Right lobe of liver (tissue), 4 donors: ENCODE results near the gene ELOA.

Experiments
- POLR2A ChIP-seq: fragments of 450-650 bp; IDR thresholded peaks from one replicate; pipeline ENCODE4 v1.6.1; 2017; ENCODE audit warnings: antibody characterized with exemption, mild to moderate bottlenecking
- TF ChIP-seq, protein P1 (sequence below), 4 donors: fragments of 200-600 bp in 3 of 4; fragments of 450-650 bp in 1 of 4; IDR thresholded peaks; one replicate each; pipeline versions ENCODE4 v1.5.1 to v1.8.0; 2016 to 2022; ENCODE audit warnings: antibody characterized with exemption in 4 of 4, mild to moderate bottlenecking in 2 of 4
- donor health status: DM: no; HTN: no; CAD: no.
- donor health status: DM: no; HTN: no; CAD: no.
- donor health status: DM: no; HTN: yes; CAD: no.

DNA sequence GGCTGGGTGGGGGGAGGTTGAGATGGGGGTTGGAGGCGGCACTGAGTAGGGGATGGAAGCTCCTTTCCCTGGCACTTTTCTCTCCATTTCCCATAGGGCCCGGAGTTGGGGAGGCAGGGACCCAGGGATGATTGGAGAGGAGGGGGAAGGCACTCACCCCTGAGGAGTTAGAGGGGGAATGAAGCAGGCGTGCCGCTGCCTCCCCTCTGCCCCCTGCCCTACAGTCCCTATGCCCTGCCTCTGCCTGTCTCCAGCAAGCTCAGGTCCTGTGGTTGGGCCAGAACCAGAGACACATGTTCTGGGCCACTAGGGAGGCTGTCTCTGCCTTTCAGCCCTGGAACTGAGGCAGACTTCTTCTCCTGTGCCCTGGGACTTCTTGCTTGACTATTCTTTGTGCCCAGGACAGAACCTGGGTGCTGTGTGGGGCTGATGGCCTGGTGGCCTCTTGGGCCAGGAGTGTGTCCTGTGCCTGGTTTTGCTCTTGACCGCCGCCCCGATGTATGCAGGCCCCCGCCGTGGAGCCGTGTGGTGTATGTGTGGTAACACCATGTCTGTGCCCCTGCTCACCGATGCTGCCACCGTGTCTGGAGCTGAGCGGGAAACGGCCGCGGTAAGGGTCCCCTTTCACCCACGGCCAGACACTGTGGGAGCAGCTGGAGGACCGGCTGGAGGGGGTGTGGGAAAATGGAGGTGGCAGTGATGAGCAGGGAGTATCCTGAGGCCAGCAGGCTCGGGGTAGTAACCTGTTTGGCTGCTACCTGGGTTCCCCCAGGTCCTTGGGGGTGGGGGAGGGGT lies 49.1 kb downstream of the ELOA start:
- TF ChIP-seq, protein P1, sequence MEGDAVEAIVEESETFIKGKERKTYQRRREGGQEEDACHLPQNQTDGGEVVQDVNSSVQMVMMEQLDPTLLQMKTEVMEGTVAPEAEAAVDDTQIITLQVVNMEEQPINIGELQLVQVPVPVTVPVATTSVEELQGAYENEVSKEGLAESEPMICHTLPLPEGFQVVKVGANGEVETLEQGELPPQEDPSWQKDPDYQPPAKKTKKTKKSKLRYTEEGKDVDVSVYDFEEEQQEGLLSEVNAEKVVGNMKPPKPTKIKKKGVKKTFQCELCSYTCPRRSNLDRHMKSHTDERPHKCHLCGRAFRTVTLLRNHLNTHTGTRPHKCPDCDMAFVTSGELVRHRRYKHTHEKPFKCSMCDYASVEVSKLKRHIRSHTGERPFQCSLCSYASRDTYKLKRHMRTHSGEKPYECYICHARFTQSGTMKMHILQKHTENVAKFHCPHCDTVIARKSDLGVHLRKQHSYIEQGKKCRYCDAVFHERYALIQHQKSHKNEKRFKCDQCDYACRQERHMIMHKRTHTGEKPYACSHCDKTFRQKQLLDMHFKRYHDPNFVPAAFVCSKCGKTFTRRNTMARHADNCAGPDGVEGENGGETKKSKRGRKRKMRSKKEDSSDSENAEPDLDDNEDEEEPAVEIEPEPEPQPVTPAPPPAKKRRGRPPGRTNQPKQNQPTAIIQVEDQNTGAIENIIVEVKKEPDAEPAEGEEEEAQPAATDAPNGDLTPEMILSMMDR (IDR thresholded peaks at IDR 0.05) = no peak
- no peak for TF ChIP-seq POLR2A
